DOHH2 (cell line): ENCODE results near the gene APMAP.

Experiments used
- EZH2phosphoT487 ChIP-seq: fragments of 200-600 bp; sonication (generic); IDR thresholded peaks from 2 replicates; pipeline ENCODE4 v1.6.1; 2017; ENCODE audit warnings: borderline replicate concordance, mild to moderate bottlenecking, antibody characterized with exemption, low read length, moderate library complexity, mixed read lengths
- TF ChIP-seq, protein P1 (sequence below): fragments of 200-600 bp; sonication (generic); IDR thresholded peaks from one replicate; pipeline ENCODE4 v1.5.1; 2014; ENCODE audit warnings: antibody characterized with exemption, mild to moderate bottlenecking, low read depth, low read length; ENCODE audit not compliant: poor library complexity, severe bottlenecking

DNA sequence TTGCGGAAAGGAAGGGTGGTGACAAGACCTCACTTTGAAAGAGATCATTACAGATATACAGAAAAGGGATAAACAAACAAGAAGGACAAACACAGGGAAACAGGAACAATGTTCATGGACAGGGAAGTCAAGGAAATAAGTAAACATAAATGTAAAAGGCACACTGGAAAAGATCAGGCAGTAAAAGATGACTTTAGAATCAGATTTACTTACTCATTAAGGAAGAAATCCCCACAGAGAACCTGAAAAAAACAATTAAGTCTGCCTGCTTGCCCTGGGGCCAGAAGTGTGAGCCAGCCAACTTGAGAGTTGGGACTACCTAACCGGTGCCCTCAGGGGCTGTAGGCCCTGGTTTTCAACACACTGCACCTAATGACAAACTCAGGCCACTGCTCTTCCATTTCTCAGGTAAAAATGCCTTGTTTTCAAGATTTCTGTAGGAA is 1.7 kb downstream of the APMAP start:
- TF ChIP-seq, protein P1, sequence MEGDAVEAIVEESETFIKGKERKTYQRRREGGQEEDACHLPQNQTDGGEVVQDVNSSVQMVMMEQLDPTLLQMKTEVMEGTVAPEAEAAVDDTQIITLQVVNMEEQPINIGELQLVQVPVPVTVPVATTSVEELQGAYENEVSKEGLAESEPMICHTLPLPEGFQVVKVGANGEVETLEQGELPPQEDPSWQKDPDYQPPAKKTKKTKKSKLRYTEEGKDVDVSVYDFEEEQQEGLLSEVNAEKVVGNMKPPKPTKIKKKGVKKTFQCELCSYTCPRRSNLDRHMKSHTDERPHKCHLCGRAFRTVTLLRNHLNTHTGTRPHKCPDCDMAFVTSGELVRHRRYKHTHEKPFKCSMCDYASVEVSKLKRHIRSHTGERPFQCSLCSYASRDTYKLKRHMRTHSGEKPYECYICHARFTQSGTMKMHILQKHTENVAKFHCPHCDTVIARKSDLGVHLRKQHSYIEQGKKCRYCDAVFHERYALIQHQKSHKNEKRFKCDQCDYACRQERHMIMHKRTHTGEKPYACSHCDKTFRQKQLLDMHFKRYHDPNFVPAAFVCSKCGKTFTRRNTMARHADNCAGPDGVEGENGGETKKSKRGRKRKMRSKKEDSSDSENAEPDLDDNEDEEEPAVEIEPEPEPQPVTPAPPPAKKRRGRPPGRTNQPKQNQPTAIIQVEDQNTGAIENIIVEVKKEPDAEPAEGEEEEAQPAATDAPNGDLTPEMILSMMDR: no peak
- no peak for TF ChIP-seq EZH2phosphoT487
